Stimulated activated CD4-positive, alpha-beta T cell treated with anti-CD3 and anti-CD28 coated beads, TNF-alpha, amount 100 ng/mL, for 24 hours (primary cell): ENCODE results near the gene BLOC1S1.

Source experiments
- DNase-seq, 3 experiments: peaks; one replicate each; pipeline ENCODE4 v3.0.0-alpha.2; 2020; ENCODE audit warnings: low read depth in 3 of 3

The BLOC1S1 gene

GRCh38 chr12:55715833-55716581, at the start of gene BLOC1S1:
Gene BLOC1S1 (plus strand): TSS chr12:55716046. CDS start chr12:55716052, 6 bp downstream.
- DNase-seq: peak; percentile 90 to 96 (median 91)

- DNase-seq: no peak
These were observed 49.3 kb upstream of the BLOC1S1 start for GRCh38 chr12:55666508-55666907.

GRCh38 chr12:55670276-55670675, 45.6 kb upstream of the BLOC1S1 start:
- DNase-seq: no peak

GRCh38 chr12:55671746-55672145, 44.1 kb upstream of the BLOC1S1 start:
- DNase-seq: no peak

GRCh38 chr12:55673638-55674037, 42.2 kb upstream of the BLOC1S1 start:
- DNase-seq: no peak

GRCh38 chr12:55675666-55676065, 40.2 kb upstream of the BLOC1S1 start:
- DNase-seq: no peak

- DNase-seq: no peak
These were observed 39.1 kb upstream of the BLOC1S1 start for GRCh38 chr12:55676707-55677106.

GRCh38 chr12:55679691-55680090, 36.2 kb upstream of the BLOC1S1 start:
- no peak for DNase-seq

GRCh38 chr12:55681142-55682077, 34.4 kb upstream of the BLOC1S1 start:
- DNase-seq: no peak

GRCh38 chr12:55682087-55682796, 33.6 kb upstream of the BLOC1S1 start:
- DNase-seq: no peak

- no peak for DNase-seq
These were observed 32.2 kb upstream of the BLOC1S1 start for GRCh38 chr12:55683676-55684075.

GRCh38 chr12:55684761-55685370, 31.0 kb upstream of the BLOC1S1 start:
- no peak for DNase-seq

- DNase-seq: no peak
These were observed 30.2 kb upstream of the BLOC1S1 start for GRCh38 chr12:55685671-55686070.

- DNase-seq: no peak
These were observed 29.4 kb upstream of the BLOC1S1 start for GRCh38 chr12:55686366-55687010.

GRCh38 chr12:55687746-55688145, 28.1 kb upstream of the BLOC1S1 start:
- peak in 1 of 3 experiments; percentile 34 for DNase-seq

GRCh38 chr12:55688716-55689655, 26.9 kb upstream of the BLOC1S1 start:
- no peak for DNase-seq

GRCh38 chr12:55692631-55693322, 23.1 kb upstream of the BLOC1S1 start:
- no peak for DNase-seq

GRCh38 chr12:55693323-55694187, 22.3 kb upstream of the BLOC1S1 start:
- no peak for DNase-seq

- no peak for DNase-seq
These were observed 21.7 kb upstream of the BLOC1S1 start for GRCh38 chr12:55694188-55694515.
